ELR (cell line): Measurements from ENCODE around the gene LUC7L.
"Not testable (repeated sequence)": the region's sequence is repeated elsewhere in the genome, so short reads cannot be mapped to it uniquely, and the experiment has no call there.

Source experiments
- DNase-seq: peaks from one replicate; pipeline ENCODE4 v3.0.0-alpha.2; 2015; ENCODE audit warnings: low read depth

Gene LUC7L

DNA sequence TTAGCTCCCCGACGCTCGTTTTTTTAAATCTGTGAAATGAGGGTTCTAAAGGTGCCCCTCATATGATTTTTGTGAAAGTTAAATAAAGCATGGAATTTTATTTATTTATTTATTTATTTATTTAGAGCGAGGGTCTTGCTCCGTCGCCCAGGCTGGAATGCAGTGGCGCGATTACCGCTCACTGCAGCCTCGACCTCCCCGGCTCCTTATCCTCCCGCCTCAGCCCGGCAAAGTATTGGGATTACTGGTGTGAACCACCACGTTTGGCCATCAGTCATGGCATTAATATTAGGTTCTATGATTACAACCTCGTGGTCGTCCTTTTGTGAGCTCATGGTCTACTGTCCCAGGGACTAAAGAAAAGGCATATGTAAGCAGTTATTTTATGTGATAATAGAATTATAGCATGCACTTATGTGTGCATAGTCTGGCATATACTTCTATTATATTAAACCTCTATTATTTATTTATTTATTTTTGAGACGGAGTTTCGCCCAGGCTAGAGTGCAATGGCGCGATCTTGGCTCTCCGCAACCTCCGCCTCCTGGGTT lies 557 bp upstream of the LUC7L start:
- DNase-seq = peak; percentile 18

DNA sequence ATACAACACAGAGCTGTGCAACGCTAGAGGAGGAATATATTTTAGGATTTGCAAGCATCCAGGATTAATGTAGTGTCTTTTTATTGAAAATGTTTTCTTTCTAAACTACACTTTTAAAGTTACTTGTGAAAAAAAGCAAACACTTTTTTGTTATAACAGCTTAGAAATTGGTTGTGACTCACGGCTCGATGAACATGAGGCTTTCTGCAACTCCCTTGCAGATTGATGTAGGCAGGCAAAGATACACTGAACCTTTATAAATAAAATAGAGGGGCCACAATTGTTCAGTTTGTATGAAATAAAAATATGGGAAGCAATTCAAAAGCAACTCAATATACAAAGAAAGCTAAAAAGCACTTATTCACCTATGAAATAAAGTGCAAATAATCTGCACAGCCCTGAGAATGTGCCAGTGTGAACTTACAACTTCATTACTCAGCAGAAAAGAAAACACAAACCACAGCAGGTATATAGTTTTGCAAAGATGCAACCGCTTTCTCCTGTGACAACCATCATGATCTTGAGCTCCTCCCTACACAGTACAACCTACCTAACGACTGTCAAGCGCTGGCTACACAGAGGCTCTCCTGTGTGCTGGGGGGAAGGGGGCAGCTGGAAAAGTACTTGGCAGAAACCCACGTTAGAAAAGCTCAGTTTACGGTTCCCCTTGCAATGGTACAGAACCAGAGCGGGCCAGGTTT lies 948 bp downstream of the LUC7L start:
- DNase-seq = peak; percentile 17

DNA sequence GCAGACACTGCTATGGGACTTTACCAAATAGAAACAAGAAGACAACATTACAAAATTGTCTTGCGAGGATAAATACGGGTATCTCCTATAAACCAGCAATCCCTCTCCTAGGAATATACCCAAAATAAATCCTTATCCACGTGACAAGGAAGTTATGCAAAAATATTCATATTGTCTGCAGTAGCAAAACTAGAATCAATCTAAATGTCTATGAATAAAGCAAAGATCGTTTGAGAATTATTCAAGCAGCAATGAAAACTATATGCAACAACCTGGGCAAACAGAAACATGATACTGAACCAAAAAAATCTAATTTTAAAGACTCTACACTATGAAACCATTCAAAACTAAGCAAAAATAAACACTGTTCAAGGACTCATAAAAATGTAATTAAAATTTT lies 9.2 kb downstream of the LUC7L start:
- no peak for DNase-seq

DNA sequence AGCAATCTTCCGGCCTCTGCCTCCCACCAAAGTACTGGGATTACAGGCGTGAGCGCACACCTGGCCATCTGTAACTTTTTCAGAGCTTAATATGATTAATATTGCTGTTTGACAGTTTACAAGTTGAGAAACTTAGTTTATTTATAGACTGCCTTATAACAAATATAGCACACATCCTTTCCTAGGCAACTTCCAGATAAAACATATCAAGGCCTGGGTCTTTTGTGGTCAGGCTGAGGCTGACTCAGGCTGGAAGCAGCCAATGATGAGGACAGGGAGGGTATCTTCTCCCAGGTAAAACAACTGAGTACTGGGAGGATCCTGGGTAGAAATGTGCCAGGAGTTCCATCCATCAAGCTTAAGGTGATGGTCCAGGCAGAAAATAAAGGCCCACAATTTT lies 16.2 kb downstream of the LUC7L start:
- no peak for DNase-seq

DNA sequence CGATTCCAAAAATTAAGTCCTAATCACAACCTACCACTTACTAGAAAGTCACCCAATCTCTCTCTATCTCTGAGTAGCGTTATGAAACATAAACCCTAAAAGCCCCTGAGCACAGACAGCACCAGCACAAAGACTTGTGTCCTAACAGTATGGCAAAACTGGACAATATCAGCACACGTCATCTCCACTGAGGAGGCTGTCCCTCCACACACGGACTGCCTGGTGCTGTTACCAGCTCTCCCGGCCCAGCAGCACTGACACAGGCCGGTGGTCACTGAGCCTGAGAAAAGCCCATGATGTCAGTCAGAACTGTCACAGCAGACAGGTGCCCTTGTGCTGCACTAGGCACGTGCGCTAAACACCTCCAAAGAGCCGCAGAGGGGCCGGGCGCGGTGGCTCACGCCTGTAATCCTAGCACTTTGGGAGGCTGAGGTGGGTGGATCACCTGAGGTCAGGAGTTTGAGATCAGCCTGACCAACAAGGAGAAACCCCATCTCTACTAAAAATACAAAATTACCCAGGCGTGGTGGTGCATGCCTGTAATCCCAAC lies 17.5 kb downstream of the LUC7L start:
- not testable (repeated sequence) for DNase-seq

DNA sequence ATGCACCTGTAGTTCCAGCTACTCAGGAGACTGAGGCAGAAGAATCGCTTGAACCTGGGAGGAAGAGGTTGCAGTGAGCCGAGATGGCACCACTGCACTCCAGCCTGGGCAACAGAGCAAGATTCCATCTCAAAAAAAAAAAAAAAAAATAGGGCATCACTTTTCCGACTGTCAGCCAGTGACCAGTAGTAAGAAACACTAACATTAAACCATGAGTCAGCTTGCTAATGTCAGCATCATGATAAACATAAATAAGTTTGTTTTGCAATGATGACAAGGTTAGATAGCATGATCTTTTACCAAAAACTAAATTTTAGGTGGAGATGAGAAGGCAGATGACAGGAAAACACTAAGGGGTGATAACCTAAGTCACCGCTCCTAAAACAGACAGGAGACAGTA lies 19.9 kb downstream of the LUC7L start:
- DNase-seq = not testable (repeated sequence)

DNA sequence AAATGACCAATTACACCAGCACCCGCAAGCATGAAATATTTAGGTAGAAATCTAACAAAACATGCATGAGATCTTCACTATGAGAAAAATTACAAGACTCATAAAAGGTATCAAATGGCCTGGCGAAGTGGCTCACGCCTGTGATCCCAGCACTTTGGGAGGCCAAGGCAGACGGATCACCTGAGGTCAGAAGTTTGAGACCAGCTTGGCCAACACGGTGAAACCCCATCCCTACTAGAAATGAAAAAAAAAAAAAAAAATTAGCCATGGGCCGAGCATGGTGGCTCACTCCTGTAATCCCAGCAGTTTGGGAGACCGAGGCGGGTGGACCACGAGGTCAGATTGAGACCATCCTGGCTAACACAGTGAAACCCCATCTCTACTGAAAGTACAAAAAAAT lies 25.2 kb downstream of the LUC7L start:
- not testable (repeated sequence) for DNase-seq

DNA sequence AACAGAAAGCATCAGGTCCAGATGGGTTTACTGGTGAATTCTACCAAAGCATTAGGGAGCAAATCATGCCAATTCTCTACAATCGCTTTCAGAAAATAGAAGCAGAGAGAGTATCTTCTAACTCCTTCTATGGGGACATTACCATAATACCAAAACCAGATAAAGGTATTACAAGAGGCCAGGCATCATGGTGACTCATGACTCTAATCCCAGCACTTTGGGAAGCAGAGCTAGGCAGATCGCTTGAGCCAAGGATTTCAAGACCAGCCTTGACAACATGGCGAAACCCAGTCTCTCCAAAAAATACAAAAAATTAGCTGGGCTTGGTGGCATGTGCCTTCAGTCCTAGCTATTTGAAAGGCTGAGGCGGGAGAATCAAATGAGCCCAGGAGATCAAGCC lies 26.0 kb downstream of the LUC7L start:
- no peak for DNase-seq

DNA sequence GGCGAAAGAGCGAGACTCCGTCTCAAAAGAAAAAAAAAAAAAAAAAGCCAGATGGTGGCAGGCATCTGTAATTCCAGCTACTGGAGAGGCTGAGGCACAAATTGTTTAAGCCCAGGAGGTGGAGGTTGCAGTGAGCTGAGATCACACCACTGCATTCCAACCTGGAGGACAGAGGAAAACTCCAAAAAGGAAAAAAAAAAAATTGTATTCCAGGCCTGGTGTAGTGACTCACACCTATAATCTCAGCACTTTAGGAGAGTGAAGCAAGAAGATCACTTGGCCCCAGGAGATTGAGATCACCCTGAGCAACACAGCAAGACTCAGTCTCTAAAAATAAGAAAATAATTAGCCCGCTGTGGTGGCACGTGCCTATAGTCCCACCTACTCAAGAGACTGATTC lies 28.9 kb downstream of the LUC7L start:
- peak; percentile 73 for DNase-seq

DNA sequence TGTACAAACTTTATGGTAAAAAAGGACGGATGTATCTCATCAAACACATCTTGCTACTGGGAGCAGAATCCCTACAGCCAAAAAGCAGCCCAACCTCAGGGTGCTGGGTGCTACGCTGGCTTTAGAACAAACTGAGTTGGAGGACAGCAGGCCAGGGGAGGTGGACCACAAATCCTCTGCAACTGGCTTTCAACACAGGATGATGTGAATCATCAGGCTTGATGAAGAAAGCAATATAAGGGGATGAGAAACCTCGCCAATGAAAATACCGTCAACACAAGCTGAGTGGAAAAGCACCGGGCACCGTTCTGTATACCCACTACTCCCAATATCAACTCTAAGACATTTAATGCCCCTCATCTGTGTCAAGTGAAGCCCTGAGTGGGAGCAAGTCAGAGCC lies 34.7 kb downstream of the LUC7L start:
- no peak for DNase-seq

DNA sequence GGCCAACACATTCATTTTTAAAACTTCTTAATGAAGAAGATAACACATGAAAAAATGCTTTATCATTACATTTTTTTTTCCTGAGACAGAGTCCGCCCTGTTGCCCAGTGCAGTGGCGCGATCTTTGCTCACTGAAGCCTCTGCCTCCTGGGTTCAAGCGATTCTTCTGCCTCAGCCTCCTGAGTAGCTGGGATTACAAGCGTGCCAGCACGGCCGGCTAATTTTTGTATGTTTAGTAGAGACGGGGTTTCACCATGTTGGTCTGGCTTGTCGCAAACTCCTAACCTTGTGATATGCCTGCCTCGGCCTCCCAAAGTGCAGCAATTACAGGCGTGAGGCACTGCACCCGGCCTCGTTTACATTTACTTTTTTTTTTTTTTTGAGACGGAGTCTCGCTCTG lies 35.8 kb downstream of the LUC7L start:
- DNase-seq = no peak

DNA sequence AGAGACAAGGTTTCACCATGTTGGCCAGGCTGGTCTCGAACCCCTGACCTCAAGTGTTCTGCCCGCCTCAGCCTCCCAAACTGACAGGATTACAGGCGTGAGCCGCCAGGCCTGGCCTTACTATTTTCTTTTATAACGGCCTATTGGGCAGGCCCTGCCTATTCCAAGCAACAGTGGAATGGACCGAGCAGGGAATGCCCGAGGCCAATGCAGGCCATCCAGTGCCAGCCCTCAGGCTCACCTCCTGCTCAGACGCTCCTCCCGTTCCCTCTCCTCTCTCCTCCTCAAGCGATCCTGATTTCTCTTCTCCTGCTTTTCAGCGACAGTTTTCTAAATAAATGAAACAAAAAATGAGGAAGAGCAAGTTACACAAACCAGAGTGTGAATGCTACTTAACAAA lies 36.6 kb downstream of the LUC7L start:
- no peak for DNase-seq

DNA sequence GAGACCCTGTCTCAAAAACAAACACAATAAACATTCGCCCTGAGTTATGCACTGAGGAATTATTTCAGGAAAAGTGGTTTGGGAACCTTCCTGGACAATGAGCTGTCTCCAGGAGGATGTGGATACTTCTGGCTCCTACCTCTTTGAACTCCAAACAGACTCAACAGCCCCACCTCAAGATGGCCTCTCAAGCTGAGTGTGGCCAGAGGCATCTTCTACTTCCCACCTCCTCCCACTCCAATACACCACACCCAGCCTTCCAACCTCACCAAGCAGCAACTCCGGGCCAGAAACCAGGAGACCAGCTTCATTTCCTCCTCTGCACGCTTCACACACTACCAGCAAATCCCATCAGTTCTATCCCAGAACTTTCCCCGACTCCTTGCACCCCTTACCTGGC lies 37.4 kb downstream of the LUC7L start:
- no peak for DNase-seq

DNA sequence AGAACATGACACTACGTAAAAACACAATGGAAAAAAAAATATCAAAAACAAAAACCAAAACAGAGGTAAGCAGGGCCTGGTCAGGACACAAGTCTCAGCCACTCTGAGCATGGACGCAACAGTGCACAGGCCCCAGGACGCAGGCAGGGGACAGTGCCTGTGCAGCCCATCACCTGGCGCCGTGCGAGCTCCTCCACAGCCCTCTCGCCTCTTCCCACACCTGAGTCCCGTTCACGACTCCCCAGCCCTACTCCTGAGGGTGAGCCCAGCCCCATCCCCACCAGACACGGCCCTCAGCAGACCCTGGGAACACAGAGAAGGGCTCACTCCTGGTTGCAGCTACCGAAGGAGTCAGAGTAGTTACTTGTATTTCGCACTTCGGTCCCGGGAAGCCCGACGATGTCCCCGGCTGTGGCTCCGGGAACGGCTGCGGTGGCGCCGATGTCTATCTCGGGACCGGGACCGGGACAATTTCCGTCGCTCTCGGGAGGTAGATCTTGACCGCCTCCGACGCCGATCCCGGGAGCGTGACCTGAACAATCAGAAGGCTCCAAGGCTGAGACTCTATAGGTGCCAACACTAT lies 39.6 kb downstream of the LUC7L start:
- DNase-seq = no peak

DNA sequence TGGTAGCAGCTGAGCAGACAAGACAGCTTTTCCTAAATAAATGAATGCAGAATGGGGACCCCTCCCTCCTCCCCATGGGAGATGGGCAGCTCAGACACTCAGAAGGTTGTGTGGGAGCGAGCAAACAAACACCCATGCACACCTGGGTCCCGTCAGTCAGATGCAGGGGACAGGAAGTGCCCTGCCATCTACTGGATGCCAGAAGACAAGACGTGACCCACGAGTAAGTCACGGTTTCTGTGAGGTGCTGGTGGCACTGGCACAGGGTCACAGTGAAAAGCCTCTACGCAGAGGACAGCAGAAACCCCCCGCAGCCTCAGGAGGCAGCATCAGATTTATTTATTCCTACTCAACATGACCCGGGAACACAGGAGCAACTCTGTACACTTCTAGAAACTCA lies 40.6 kb downstream of the LUC7L start:
- DNase-seq = no peak

DNA sequence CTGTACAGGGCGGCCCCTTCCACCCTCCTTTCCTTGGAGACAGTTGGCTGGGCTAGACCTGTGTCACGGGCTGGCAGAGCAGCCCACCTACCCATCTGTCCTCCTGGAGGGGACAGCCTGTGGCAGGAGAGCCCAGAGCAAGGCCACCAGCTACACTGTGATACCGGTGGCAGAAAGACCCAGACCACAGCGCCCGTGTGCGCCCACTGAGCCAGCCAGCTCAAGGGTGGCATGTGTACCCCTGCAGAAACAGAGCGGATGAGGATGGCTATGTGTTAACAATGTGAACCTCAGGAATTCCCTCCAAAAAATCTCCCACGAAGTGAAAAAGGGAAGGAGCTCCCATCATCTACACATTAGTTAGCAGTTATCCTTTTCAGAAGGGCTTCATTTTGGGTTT lies 41.9 kb downstream of the LUC7L start:
- no peak for DNase-seq

DNA sequence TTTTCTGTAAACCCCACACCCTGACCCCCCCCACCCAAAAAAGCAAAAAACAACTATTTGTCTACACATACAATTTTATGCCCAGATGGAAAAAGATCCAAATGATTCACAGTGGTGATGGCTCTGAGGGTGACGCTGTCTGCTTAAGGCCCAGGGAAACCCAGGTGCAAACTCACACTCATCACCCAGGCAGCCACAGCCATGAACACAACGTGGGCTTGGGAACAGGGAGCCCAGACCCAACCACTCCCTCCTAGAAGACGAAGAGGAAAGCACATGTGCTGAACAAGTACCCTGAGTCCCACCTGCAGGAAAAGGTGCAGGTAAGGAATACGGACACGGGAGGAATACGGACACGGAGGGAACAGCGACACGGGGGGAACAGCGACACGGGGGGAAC lies 43.6 kb downstream of the LUC7L start:
- no peak for DNase-seq

DNA sequence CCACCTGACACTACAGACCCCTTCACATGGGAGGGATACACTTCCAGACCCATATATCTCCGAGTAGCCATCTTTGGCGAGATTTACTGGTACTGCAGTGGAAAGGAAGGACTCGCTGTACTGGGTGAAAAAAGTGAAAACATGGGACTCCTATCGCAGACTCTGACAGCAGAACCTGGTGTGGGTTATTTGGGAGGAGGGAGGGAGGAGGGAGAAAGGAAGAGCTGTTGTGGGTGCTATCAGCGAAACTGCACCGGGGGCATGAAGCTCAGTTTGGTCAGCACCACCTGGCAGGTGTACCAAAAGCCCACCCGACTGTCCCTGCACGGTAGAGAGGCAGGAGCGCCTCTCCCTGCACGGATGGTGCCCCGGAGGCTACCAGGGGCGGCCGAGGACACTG lies 44.0 kb downstream of the LUC7L start:
- DNase-seq = no peak

DNA sequence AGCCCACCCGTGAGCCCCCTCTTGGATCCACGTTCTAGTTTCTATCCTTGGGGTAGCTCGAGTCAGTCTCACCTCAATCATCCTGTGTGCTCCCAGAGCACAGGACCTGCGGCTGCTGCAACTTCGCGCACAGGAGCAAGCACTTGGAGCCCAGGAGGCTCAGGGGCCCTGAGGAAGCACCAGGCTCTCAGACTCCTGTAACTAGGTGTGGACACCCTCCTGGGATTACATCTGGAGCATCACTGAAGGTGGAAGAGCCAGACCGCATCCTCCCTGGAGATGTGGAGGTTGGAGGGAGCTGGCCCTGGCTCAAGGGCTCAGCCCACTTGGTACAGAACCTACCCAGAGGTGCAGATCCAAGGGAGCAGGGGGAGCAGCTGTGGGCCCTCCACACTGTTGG lies 46.2 kb downstream of the LUC7L start:
- no peak for DNase-seq

DNA sequence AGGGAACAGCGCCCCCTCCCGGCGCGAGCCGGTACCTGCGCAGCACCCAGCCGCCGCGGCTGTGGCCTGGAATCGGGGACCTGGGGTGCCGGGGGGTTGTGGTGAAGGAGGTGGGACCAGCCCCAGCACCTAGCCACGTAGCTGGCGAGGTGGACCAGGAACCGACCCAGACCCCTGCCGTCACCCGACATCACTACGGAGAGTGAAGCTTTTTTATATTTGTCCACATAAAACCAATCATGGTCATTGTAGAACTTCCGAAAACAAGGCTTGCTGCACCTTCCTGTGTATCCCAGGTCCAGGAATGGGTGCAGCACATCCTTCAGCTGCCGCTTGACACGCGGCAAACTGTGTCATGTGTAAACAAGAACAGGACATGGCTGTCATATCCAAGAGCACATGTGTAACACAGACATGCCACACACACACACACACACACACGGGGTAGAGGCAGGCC lies 47.7 kb downstream of the LUC7L start:
- DNase-seq = no peak

DNA sequence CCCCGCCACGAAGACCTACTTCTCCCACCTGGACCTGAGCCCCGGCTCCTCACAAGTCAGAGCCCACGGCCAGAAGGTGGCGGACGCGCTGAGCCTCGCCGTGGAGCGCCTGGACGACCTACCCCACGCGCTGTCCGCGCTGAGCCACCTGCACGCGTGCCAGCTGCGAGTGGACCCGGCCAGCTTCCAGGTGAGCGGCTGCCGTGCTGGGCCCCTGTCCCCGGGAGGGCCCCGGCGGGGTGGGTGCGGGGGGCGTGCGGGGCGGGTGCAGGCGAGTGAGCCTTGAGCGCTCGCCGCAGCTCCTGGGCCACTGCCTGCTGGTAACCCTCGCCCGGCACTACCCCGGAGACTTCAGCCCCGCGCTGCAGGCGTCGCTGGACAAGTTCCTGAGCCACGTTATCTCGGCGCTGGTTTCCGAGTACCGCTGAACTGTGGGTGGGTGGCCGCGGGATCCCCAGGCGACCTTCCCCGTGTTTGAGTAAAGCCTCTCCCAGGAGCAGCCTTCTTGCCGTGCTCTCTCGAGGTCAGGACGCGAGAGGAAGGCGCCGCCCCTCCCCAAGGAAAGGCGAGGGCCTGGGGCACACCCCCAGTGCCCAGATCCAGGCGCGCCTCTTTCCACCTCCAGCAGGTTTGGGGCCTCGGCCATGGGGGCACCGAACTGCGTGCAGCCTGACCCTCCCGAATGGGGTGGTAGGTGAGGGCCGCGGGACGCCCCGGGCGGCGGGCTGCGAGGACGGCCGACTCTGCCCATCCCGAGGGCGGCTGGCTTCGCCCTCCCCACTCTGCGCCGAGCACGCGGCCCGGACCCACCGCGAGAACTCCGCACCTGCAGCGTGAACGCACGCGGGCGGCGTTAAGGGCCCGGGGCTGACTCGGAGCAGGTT lies 48.3 kb downstream of the LUC7L start:
- peak; percentile 69 for DNase-seq

DNA sequence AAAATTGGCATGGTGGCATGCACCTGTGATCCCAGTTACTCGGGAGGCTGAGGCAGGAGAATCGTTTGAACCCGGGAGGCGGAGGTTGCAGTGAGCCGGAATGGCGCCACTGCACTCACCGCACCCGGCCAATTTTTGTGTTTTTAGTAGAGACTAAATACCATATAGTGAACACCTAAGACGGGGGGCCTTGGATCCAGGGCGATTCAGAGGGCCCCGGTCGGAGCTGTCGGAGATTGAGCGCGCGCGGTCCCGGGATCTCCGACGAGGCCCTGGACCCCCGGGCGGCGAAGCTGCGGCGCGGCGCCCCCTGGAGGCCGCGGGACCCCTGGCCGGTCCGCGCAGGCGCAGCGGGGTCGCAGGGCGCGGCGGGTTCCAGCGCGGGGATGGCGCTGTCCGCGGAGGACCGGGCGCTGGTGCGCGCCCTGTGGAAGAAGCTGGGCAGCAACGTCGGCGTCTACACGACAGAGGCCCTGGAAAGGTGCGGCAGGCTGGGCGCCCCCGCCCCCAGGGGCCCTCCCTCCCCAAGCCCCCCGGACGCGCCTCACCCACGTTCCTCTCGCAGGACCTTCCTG lies 49.1 kb downstream of the LUC7L start, which contains the start of gene HBQ1:
Gene HBQ1 (plus strand): TSS at position 359 of the 575 bp plus-strand sequence. CDS start 28 bp downstream, at position 387.
- DNase-seq = peak; percentile 11
